Measurements from ENCODE around the gene FBXO44.

- TF ChIP-seq CTCF (conservative IDR thresholded peaks at IDR 0.05; ENCODE audit: low read depth, low read length) (no peak), EZH2 (IDR thresholded peaks at IDR 0.05; ENCODE audit: borderline replicate concordance, low read depth, low read length, poor library complexity, severe bottlenecking) (no peak)
Measured at GRCh38 chr1:11648039-11648438, 6.6 kb upstream of the FBXO44 start.
